DND-41 (cell line): ENCODE data around the gene RHOA.

ENCODE experiments used
- EZH2 ChIP-seq: IDR thresholded peaks from 3 replicates; pipeline ENCODE4 v1.6.1; 2012; ENCODE audit warnings: borderline replicate concordance, low read depth, mild to moderate bottlenecking, moderate library complexity, low read length, inconsistent platforms; ENCODE audit not compliant: severe bottlenecking
- TF ChIP-seq, protein P1 (sequence below): IDR thresholded peaks from 2 replicates; pipeline ENCODE4 v1.5.1; 2012; ENCODE audit warnings: borderline replicate concordance, low read length, moderate library complexity, mild to moderate bottlenecking; ENCODE audit not compliant: poor library complexity, severe bottlenecking; ENCODE audit errors: extremely low read depth

GRCh38 chr3:49333091-49333490 lies 78.7 kb downstream of the RHOA start:
- TF ChIP-seq, protein P1, sequence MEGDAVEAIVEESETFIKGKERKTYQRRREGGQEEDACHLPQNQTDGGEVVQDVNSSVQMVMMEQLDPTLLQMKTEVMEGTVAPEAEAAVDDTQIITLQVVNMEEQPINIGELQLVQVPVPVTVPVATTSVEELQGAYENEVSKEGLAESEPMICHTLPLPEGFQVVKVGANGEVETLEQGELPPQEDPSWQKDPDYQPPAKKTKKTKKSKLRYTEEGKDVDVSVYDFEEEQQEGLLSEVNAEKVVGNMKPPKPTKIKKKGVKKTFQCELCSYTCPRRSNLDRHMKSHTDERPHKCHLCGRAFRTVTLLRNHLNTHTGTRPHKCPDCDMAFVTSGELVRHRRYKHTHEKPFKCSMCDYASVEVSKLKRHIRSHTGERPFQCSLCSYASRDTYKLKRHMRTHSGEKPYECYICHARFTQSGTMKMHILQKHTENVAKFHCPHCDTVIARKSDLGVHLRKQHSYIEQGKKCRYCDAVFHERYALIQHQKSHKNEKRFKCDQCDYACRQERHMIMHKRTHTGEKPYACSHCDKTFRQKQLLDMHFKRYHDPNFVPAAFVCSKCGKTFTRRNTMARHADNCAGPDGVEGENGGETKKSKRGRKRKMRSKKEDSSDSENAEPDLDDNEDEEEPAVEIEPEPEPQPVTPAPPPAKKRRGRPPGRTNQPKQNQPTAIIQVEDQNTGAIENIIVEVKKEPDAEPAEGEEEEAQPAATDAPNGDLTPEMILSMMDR = no peak
- no peak for TF ChIP-seq EZH2
